B cell (primary cell): Measurements from ENCODE around the gene LRRC31. TPM values are rescaled to one million over a fixed set of nuclear protein-coding genes. Genes with fewer than 3 reads are reported as not detected.

ENCODE experiments used
- ATAC-seq: fragments of 200-7000 bp; cut with Tn5 transposase; one replicate; pipeline ENCODE4 v1.10.0; 2021; ENCODE audit warnings: low read depth, mild to moderate bottlenecking, moderate number of reproducible peaks, moderate library complexity
- CTCF ChIA-PET: fragments of 350-600 bp; sonication (Branson Sonifier 250); formaldehyde crosslinking; loops from one replicate; lab custom pipeline; 2021; ENCODE audit warnings: antibody characterized with exemption, inconsistent platforms; lab: Charles Lee
- POLR2A ChIA-PET: fragments of 350-600 bp; sonication (Branson Sonifier 250); formaldehyde crosslinking; loops from one replicate; lab custom pipeline; 2021; ENCODE audit warnings: antibody characterized with exemption; lab: Charles Lee
- DNase-seq: peaks from one replicate; pipeline ENCODE4 v3.0.0; 2013
- H2AFZ ChIP-seq: 2 replicates; pipeline ENCODE4 v1.6.1; 2012; ENCODE audit warnings: mild to moderate bottlenecking, low read depth, low read length; ENCODE audit not compliant: insufficient read depth, poor library complexity, severe bottlenecking
- H3K27ac ChIP-seq, 2 donors: 1 replicate in 1 of 2; 2 replicates in 1 of 2; pipeline ENCODE4 v1.5.1; 2012 to 2013; ENCODE audit warnings: low read length in 2 of 2, mild to moderate bottlenecking in 2 of 2, moderate library complexity in 1 of 2
- H3K27me3 ChIP-seq, 4 experiments: fragments of 200-600 bp in 1 of 4; sonication (generic) in 1 of 4; replicated peaks in 1 of 4; 1 replicate in 2 of 4; 2 replicates in 2 of 4; pipeline versions ENCODE4 v1.6.1 to v1.7.0; 2013 to 2016; ENCODE audit warnings: low read length in 3 of 4, mild to moderate bottlenecking in 2 of 4, mixed read lengths in 1 of 4, moderate library complexity in 1 of 4; ENCODE audit not compliant: insufficient read depth in 4 of 4, control insufficient read depth in 3 of 4; ENCODE audit errors: control extremely low read depth in 1 of 4
- H3K36me3 ChIP-seq, 2 experiments: replicated peaks in 1 of 2; 1 replicate in 1 of 2; 2 replicates in 1 of 2; pipeline versions ENCODE4 v1.6.1 to v1.7.1; 2013; ENCODE audit warnings: low read length in 1 of 2; ENCODE audit not compliant: insufficient read depth in 2 of 2, control insufficient read depth in 1 of 2; ENCODE audit errors: control extremely low read depth in 1 of 2, extremely low read depth in 1 of 2
- H3K4me1 ChIP-seq, 2 donors: fragments of 200-600 bp in 1 of 2; sonication (generic) in 1 of 2; 1 replicate in 1 of 2; 2 replicates in 1 of 2; pipeline versions ENCODE4 v1.5.1 to v1.6.1; 2013 to 2017; ENCODE audit warnings: low read length in 2 of 2; ENCODE audit not compliant: control insufficient read depth in 2 of 2, insufficient read depth in 2 of 2
- H3K4me2 ChIP-seq: replicated peaks from 2 replicates; pipeline ENCODE3; 2012; ENCODE audit warnings: mild to moderate bottlenecking, low read depth, low read length; ENCODE audit not compliant: poor library complexity, severe bottlenecking
- H3K4me3 ChIP-seq, 5 experiments: fragments of 200-600 bp in 1 of 5; sonication (generic) in 1 of 5; 1 replicate in 3 of 5; 2 replicates in 2 of 5; pipeline versions ENCODE4 v1.5.1 to v1.7.0; 2011 to 2016; ENCODE audit warnings: low read length in 4 of 5, mild to moderate bottlenecking in 4 of 5, low read depth in 2 of 5, control low read depth in 1 of 5, moderate library complexity in 1 of 5; ENCODE audit not compliant: insufficient read depth in 1 of 5; ENCODE audit errors: control extremely low read depth in 1 of 5, extremely low read depth in 1 of 5
- H3K79me2 ChIP-seq: fragments of 200-600 bp; sonication (generic); one replicate; pipeline ENCODE4 v1.6.0; 2016; ENCODE audit warnings: low read length; ENCODE audit not compliant: control insufficient read depth, insufficient read depth
- H3K9ac ChIP-seq: fragments of 200-600 bp; sonication (generic); 2 replicates; pipeline ENCODE4 v1.6.1; 2017; ENCODE audit warnings: mild to moderate bottlenecking, low read length, moderate library complexity
- H3K9me3 ChIP-seq, 3 donors: one replicate each; pipeline versions ENCODE4 v1.6.1 to v1.7.1; 2013; ENCODE audit warnings: low read length in 2 of 3; ENCODE audit not compliant: control insufficient read depth in 2 of 3, insufficient read depth in 1 of 3; ENCODE audit errors: control extremely low read depth in 1 of 3
- H4K20me1 ChIP-seq: 2 replicates; pipeline ENCODE4 v1.6.0; 2012; ENCODE audit warnings: mild to moderate bottlenecking, low read length; ENCODE audit not compliant: insufficient read depth, control insufficient read depth, poor library complexity, severe bottlenecking
- H3K27ac Mint-ChIP-seq: one replicate; pipeline ENCODE4 v1.8.0; 2021; ENCODE audit warnings: mixed read lengths
- H3K27me3 Mint-ChIP-seq: one replicate; pipeline ENCODE4 v1.8.0; 2021; ENCODE audit warnings: mixed read lengths
- H3K4me1 Mint-ChIP-seq: one replicate; pipeline ENCODE4 v1.8.0; 2021; ENCODE audit warnings: mixed read lengths
- H3K4me3 Mint-ChIP-seq: one replicate; pipeline ENCODE4 v1.8.0; 2021; ENCODE audit warnings: mixed read lengths
- H3K9me3 Mint-ChIP-seq: one replicate; pipeline ENCODE4 v1.8.0; 2022; ENCODE audit warnings: mixed read lengths; ENCODE audit not compliant: insufficient read depth
- CTCF ChIP-seq: fragments of 200-600 bp; IDR thresholded peaks from one replicate; pipeline ENCODE4 v1.8.0; 2022; ENCODE audit warnings: antibody characterized with exemption, mild to moderate bottlenecking
- EZH2 ChIP-seq: IDR thresholded peaks from 2 replicates; pipeline ENCODE4 v1.6.1; 2012; ENCODE audit warnings: borderline replicate concordance, low read depth, mild to moderate bottlenecking, moderate library complexity, low read length; ENCODE audit not compliant: insufficient read depth, poor library complexity, severe bottlenecking
- whole genome bisulfite sequencing: methylation state at CpG from one replicate; pipeline ENCODE4 v1.1.5; 2013; ENCODE audit warnings: missing lambda C conversion rate; ENCODE audit not compliant: insufficient coverage; 5-methylcytosine and 5-hydroxymethylcytosine counted together
- intact Hi-C: fragments of 100-400 bp; cut with micrococcal nuclease; formaldehyde crosslinking; loops from one replicate; pipeline ENCODE4 v1.10.0; 2022
- polyA plus RNA-seq: library from polyadenylated mRNA; depleted of rRNA; stranded (reverse); fragments of >200 nt; gene quantifications from 2 replicates; pipeline ENCODE4 v1.2.3, GENCODE V29; 2012
- total RNA-seq, 2 donors: library from RNA; stranded (reverse); fragments of 120-200 nt in 1 of 2; gene quantifications; 1 replicate in 1 of 2; 2 replicates in 1 of 2; pipeline versions ENCODE4 v1.2.3 to v1.2.4, GENCODE V29; 2013 to 2022

The LRRC31 gene
- total and polyA plus RNA-seq, 2 donors (not counting 1 experiment from before 2014, with no cell fraction given): not detected

- H3K27me3 ChIP-seq: no peaks in the 10 kb centered on the region
- Mint-ChIP-seq H3K4me1 (peaks cover 7% of the 10 kb centered on the region), H3K4me3 (no peak overlapping the region), H3K9me3 (no peaks in the 10 kb centered on the region), H3K27ac (no peak overlapping the region), H3K27me3 (no peaks in the 10 kb centered on the region)
- no peaks in the 10 kb centered on the region for H4K20me1 ChIP-seq
- H3K79me2 ChIP-seq: no peaks in the 10 kb centered on the region
- ChIA-PET CTCF (interaction anchor here (0.6 to 1.1 kb wide), 2 partner anchors 9 to 50 kb away, joined by 3 read pairs; no protein-coding TSS in a partner anchor), POLR2A (no interaction called here)
- no peak for DNase-seq
- H3K4me2 ChIP-seq: no peak overlapping the region
- TF ChIP-seq CTCF: no peak
- no peak for TF ChIP-seq EZH2
- H3K27ac ChIP-seq: no peak overlapping the region
- ATAC-seq: no peak
- H3K4me1 ChIP-seq: peaks cover 0 to 9% of the 10 kb centered on the region in 2 donors
- no peak overlapping the region for H2AFZ ChIP-seq
- H3K9ac ChIP-seq: no peak overlapping the region
- no peak overlapping the region for H3K4me3 ChIP-seq
- H3K36me3 ChIP-seq: no peaks in the 10 kb centered on the region
- 97% methylated on average over 20 of the region's 20 CpGs for WGBS
- no peaks in the 10 kb centered on the region for H3K9me3 ChIP-seq
- intact Hi-C loops: no loop called here
Observed at GRCh38 chr3:169822540-169822939, 47.2 kb downstream of the LRRC31 start.

- no peaks in the 10 kb centered on the region for H3K9me3 ChIP-seq
Observed at GRCh38 chr3:169822091-169822490, 47.6 kb downstream of the LRRC31 start.

More at GRCh38 chr3:169822091-169822490, 47.6 kb downstream of the LRRC31 start:
- DNase-seq (no peak), ATAC-seq (no peak)
- Mint-ChIP-seq H3K4me1 (peaks cover 7% of the 10 kb centered on the region), H3K4me3 (no peak overlapping the region), H3K9me3 (no peaks in the 10 kb centered on the region), H3K27ac (no peak overlapping the region), H3K27me3 (no peaks in the 10 kb centered on the region)
- intact Hi-C loops: no loop called here
- ChIA-PET CTCF (interaction anchor here (0.6 to 1.0 kb wide), 2 partner anchors 51 to 59 kb away, joined by 3 read pairs; no protein-coding TSS in a partner anchor), POLR2A (no interaction called here)
- no peaks in the 10 kb centered on the region for H3K79me2 ChIP-seq
- no peak overlapping the region for H3K27ac ChIP-seq
- no peak overlapping the region for H3K4me2 ChIP-seq
- no peaks in the 10 kb centered on the region for H3K27me3 ChIP-seq
- H2AFZ ChIP-seq: no peak overlapping the region
- no peaks in the 10 kb centered on the region for H3K36me3 ChIP-seq
- H3K9ac ChIP-seq: no peak overlapping the region
- 97% methylated on average over 15 of the region's 15 CpGs for WGBS
- TF ChIP-seq EZH2: no peak
- no peak for TF ChIP-seq CTCF
- no peak overlapping the region for H3K4me3 ChIP-seq
- peaks cover 0 to 9% of the 10 kb centered on the region in 2 donors for H3K4me1 ChIP-seq
- no peaks in the 10 kb centered on the region for H4K20me1 ChIP-seq
